ENCODE measurements around the gene SPACA6.

GRCh38 chr19:51729781-51730180 lies 36.7 kb downstream of the SPACA6 start:
- TF ChIP-seq CTCF (conservative IDR thresholded peaks at IDR 0.05; ENCODE audit: low read depth in 2 of 2) (no peak), ETS1 (IDR thresholded peaks at IDR 0.05) (no peak)
